ENCODE results near the gene ONECUT2.

- TF ChIP-seq POLR2A (IDR thresholded peaks at IDR 0.05) (no peak), CTCF (IDR thresholded peaks at IDR 0.05) (no peak)
These were observed 7.6 kb upstream of the ONECUT2 start for GRCh38 chr18:57427429-57428201.

Data from ovary (tissue), 3 donors.